Activated CD8-positive, alpha-beta memory T cell treated with anti-CD3 and anti-CD28 coated beads, Interleukin-2, amount 50 U/mL, for 4 hours (primary cell): Measurements from ENCODE around the gene CHRD.
A peak's percentile ranks its signal among the peaks of the same experiment; 100 is the strongest.
"Not testable (repeated sequence)": the region's sequence is repeated elsewhere in the genome, so short reads cannot be mapped to it uniquely, and the experiment has no call there.

ENCODE experiments used
- DNase-seq: peaks from one replicate; pipeline ENCODE4 v3.0.0-alpha.2; 2020

The CHRD gene

GRCh38 chr3:184379358-184380184 lies at the start of gene CHRD:
Gene CHRD (plus strand): TSS chr3:184380054. CDS start chr3:184380319, 265 bp downstream.
- DNase-seq = no peak

- no peak for DNase-seq
These were observed 47.3 kb upstream of the CHRD start for GRCh38 chr3:184332370-184333090.

DNA sequence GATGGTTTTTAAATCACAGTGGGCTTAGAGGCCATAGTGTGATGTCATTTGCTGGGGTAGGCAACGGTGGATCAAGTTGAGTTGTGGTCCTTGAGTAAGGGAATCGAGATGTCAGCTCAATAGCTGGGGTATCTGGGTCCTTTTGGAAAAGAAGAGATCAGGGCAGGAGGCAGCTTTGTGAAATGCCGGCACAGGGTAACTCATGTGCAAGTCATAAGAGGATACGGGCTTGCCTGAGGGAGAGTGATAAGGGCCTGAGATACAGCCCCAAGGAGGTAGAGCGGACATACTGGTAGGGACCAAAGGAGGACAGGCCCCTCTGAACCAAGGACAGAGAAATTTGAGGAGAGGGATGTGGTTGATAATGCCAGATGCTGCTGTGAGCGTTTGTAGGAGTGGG lies 46.7 kb upstream of the CHRD start:
- no peak for DNase-seq

DNA sequence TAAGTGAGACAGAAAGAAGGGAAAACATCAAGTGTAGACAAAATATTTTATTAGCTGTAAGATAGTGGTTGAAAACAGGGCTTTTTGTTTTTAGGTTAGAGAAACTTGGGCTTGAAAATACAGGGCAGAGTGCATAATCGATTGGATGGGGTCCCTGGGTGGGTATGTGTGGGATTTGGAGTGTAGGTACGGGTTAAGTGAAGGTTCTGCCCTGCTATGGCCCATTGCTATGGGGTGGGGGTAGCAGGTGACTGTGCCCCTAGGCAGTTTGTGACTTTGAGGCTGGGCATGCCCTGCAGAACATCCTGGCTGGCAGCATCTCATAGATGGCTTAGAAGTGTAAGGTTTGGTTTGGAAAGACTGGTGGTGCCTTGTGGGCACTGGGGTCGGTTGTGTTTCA lies 46.2 kb upstream of the CHRD start:
- no peak for DNase-seq

GRCh38 chr3:184334470-184335158 lies 45.2 kb upstream of the CHRD start:
- peak; percentile 54 for DNase-seq

GRCh38 chr3:184335291-184335660 lies 44.6 kb upstream of the CHRD start:
- no peak for DNase-seq

DNA sequence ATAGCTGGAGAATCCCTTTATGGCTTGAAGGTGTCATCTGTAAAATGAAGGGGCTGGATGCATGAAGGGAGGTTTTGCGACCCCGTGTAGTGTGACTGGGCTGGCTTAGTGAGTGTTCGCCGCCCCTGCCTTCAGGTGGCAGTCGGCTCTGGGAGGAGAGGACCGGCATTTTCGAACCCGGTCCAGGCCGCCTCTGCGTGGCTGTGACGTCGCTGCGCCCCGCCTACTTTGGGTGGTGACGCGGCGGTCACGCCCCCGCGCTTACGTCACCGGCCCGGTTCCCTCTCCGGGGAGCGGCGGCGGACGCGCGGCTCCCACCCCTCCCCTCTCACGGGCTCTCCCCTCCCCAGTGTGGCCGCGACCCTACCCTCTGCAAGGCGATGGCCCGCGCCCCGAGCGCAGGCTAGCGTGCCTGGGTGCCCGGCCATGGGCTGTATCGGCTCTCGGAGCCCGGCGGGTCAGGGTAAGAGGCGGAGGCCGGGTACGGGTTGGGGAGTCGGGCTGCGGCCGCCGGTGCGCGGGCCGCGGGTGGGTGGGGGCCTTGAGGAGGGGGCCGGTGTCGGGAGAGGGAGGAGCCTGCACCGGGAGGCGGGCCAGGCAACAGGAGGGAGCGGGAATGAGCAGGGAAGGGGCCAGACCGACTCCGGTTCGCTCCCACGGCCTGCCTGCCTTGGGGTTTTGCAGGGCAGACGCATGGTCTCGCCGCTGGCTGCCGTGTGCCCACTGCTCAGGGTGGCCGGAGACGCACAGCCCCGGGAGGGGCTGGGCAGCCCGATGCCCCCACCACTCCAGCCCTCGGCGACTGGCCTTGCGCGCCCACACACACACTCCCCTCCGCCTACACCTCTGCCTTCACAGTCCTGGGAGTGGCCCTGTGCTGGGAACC lies 44.0 kb upstream of the CHRD start:
- peak; percentile 90 for DNase-seq

DNA sequence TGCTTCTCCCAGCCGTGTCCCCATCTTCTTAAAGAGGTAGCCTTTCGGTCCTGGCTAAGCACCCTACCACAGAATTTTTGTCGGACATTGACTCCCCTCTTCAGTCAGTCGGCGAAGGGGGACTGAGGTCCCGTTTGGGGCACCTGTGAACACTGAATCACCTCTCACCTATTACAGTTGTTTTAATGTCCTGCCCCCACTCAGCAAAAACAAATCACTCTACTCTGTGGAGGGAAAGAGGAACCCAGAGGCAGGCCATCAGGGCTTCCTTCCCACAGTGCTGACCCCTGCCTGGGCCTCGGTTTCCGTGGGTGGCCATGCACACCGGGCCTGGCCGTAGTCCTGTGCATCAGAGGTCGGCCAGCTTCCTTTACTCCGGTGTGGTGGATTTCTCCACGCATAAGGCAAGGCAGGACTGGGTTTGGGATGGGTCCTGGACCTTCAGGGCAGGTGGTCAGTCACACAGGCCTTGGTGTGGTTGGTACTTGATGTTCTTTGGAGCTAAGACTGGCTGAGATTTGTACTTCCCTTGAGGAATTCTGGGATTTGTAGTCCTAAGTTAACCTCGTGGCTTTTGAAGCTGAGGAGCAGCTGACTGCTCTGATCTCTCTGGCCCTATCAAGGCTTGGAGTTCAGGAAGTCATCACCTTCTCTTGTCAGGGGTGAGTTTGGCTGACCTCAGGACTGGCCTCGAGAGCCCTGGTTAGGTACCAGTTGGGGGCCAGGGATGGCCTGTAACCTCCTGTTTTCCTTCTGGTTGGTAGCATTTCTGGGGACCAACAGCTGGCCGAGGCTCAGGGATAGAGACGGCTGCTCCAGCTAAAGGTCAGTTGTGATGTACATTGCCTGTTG lies 43.1 kb upstream of the CHRD start:
- DNase-seq = no peak

GRCh38 chr3:184337399-184337714 lies 42.5 kb upstream of the CHRD start, which contains the start of gene FAM131A:
Gene FAM131A (plus strand): TSS chr3:184337600. CDS start chr3:184337631, 31 bp downstream.
- no peak for DNase-seq

- DNase-seq = no peak
These were observed 41.9 kb upstream of the CHRD start for GRCh38 chr3:184337981-184338380.

- no peak for DNase-seq
These were observed 41.3 kb upstream of the CHRD start for GRCh38 chr3:184338511-184338945.

- no peak for DNase-seq
These were observed 40.9 kb upstream of the CHRD start for GRCh38 chr3:184339001-184339400.

DNA sequence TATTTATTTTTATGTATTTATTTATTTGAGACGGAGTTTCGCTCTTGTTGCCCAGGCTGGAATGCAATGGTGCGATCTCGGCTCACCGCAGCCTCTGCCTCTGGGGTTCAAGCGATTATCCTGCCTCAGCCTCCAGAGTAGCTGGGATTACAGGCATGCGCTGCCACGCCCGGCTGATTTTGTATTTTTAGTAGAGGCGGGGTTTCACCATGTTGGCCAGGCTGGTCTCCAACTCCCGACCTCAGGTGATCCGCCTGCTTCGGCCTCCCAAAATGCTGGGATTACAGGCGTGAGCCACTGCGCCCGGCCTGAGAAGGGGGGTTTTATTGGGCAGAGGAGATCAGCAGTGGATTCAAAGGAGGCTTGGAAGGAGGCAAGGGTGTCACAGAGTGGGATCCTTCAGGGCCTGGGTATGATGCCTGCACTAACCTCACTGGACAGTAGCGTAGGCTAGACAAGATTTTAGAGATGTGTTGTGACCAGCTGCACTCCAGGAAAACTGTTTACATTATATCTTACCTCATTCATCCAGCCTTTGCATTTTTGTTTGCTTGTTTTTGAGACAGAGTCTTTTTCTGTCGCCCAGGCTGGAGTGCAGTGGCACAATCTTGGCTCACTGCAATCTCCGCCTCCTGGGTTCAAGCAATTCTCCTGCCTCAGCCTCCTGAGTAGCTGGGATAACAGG lies 40.3 kb upstream of the CHRD start:
- not testable (repeated sequence) for DNase-seq

DNA sequence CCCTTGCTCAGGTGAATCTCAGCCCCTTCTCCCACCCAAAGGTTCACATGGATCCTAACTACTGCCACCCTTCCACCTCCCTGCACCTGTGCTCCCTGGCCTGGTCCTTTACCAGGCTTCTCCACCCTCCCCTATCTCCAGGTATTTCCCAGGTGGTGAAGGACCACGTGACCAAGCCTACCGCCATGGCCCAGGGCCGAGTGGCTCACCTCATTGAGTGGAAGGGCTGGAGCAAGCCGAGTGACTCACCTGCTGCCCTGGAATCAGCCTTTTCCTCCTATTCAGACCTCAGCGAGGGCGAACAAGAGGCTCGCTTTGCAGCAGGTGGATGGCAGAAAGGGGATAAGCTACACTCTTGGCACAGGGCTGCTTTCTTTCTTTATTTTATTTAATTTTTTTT lies 37.9 kb upstream of the CHRD start:
- no peak for DNase-seq

DNA sequence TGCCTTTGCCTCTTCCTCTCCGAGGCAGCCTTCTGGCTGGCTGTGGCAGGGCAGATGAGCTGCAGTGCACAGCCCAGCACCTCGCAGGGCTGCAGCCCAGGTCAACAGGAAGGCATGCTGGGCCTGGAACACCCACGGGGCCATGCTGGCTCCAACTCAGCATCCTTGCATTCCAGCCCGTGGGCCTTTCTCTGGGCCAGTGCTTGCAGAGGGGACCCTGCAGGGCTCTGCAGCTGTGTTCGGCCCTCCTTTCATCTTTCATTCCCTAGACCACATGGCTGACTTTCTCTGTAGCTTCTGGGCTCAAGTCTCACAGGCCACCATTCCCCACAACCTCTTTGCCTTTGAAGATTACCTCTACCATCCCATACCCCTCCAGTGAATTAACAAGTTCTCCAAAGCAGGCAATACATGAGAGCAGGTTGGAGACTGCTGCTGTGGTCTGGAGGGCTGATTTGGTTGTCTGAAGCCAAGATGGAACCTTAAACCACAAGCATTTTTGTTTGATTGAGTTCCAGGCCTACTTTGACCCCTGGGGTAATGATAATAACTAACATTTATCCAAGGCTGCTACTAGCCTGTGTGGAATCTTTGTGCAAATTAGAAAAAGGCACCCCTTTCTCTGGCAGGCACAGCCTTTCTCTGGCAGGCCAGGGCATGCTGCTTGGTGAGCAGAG lies 36.5 kb upstream of the CHRD start:
- DNase-seq = no peak

DNA sequence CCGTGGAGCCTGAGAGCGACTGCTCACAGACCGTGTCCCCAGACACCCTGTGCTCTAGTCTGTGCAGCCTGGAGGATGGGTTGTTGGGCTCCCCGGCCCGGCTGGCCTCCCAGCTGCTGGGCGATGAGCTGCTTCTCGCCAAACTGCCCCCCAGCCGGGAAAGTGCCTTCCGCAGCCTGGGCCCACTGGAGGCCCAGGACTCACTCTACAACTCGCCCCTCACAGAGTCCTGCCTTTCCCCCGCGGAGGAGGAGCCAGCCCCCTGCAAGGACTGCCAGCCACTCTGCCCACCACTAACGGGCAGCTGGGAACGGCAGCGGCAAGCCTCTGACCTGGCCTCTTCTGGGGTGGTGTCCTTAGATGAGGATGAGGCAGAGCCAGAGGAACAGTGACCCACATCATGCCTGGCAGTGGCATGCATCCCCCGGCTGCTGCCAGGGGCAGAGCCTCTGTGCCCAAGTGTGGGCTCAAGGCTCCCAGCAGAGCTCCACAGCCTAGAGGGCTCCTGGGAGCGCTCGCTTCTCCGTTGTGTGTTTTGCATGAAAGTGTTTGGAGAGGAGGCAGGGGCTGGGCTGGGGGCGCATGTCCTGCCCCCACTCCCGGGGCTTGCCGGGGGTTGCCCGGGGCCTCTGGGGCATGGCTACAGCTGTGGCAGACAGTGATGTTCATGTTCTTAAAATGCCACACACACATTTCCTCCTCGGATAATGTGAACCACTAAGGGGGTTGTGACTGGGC lies 35.1 kb upstream of the CHRD start:
- DNase-seq = no peak

GRCh38 chr3:184345317-184346144 lies 34.3 kb upstream of the CHRD start:
- no peak for DNase-seq

DNA sequence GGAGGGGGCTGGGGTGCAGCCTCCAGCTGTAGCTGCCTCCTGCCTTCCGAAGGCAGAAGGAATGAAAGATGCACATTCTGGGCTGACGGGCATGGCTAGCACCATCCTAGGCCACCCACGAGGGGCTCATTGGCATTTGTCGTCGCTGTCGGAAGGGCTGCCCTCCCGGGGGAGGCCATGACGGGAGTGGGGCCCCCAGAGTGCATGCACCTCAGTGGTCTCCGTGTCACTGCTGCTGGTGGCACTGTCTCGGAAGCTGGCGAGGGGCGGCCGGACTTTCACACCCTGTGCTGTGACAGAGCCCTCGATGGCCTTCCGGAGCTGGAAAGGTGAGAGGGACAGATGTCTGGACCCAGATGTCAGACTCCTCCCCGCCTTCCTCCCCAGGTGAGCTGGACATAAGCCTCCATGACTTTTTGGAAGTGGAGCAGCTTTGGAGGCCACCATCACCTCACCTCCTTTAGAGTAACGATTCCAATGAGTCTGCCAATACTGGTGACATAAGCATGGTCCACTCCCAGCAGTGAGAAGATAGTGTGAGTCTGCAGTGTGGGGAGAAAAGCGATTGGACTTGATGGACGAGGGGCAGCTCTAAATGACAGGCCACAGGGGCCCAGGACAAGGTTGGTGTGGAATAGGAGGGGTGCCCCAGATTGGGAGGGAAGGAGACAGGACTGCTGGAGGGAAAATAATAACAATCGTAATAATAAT lies 33.2 kb upstream of the CHRD start:
- no peak for DNase-seq
